ENCODE measurements around the gene TTLL1. TPM values are rescaled to one million over a fixed set of nuclear protein-coding genes. Genes with fewer than 3 reads are reported as not detected.

TTLL1 gene
- total and polyA plus RNA-seq, 9 of the 15 experiments (the other 6 are each of a cell fraction or from before 2014, with no cell fraction given), result 0.06 to 0.85 (median 0.17) TPM

GRCh38 chr22:42994917-42995562, 94.2 kb downstream of the TTLL1 start:
- DNase-seq (ENCODE audit: extremely low read depth in 1 of 4, low spot score in 3 of 4) (no peak), ATAC-seq (no peak), FAIRE-seq (peak; percentile 37)
- Histone ChIP-seq H3K79me2 (ENCODE audit: control insufficient read depth, insufficient read depth, low read length) (peaks cover 58% of the 10 kb centered on the region), H3K4me3 (no peak overlapping the region), H3K27me3 (ENCODE audit: control insufficient read depth in 2 of 2, insufficient read depth in 2 of 2, low read length in 2 of 2) (no peaks in the 10 kb centered on the region), H3K9me3 (replicated peaks; ENCODE audit: control insufficient read depth, insufficient read depth, low read depth, low read length) (no peaks in the 10 kb centered on the region), H3K4me1 (replicated peaks in 1 of 2; ENCODE audit: control insufficient read depth in 2 of 2, insufficient read depth in 2 of 2, low read length in 2 of 2) (peaks cover 6 to 8% of the 10 kb centered on the region in 2 experiments; a peak in 4 of 5 replicates), H3K9me1 (ENCODE audit: control insufficient read depth, insufficient read depth, low read length) (no peaks in the 10 kb centered on the region), H3K27ac (ENCODE audit: extremely low read depth, low read depth, low read length) (no peak overlapping the region), H2AFZ (ENCODE audit: low read depth, low read length) (no peak overlapping the region), H3K36me3 (ENCODE audit: control insufficient read depth, insufficient read depth, low read length) (no peaks in the 10 kb centered on the region; the same call in 2 of the 3 replicates), H3K9ac (ENCODE audit: insufficient read depth in 1 of 2, low read depth in 2 of 2, low read length in 2 of 2) (no peak overlapping the region; a peak in 1 of 4 replicates), H3K4me2 (ENCODE audit: insufficient read depth, low read length) (no peak overlapping the region), H4K20me1 (replicated peaks; ENCODE audit: control insufficient read depth, insufficient read depth, low read length) (peaks cover 8% of the 10 kb centered on the region)
- TF ChIP-seq CEBPB (tag; IDR thresholded peaks at IDR 0.05), result 0 out of 2 replicates have a peak, but pooled peaks have one; percentile 31
- no peak for TF ChIP-seq NFIX (CRISPR knock-in tag; IDR thresholded peaks at IDR 0.05; ENCODE audit: low read depth)
- no peak for TF ChIP-seq ZNF23 (CRISPR knock-in tag; IDR thresholded peaks at IDR 0.05)
- ChIA-PET POLR2A (no interaction called here), CTCF (ENCODE audit: low intra/inter-chr PET ratio) (no interaction called here)
- in situ Hi-C loops (cut with MboI) (no loop called here), intact Hi-C loops (cut with micrococcal nuclease) (no loop called here)
- no TSS peak for BruUV-seq (replicated peaks)
- 68% methylated on average over 8 of the region's 9 CpGs for WGBS (ENCODE audit: insufficient coverage, low coverage, missing lambda C conversion rate)

GRCh38 chr22:42994276-42994916, 94.8 kb downstream of the TTLL1 start:
- peaks cover 3 to 8% of the 10 kb centered on the region in 2 experiments; a peak in 3 of 5 replicates for H3K4me1 ChIP-seq (replicated peaks in 1 of 2; ENCODE audit: control insufficient read depth in 2 of 2, insufficient read depth in 2 of 2, low read length in 2 of 2)
- intact Hi-C loops (cut with micrococcal nuclease), result no loop called here
- POLR2A ChIA-PET, result no interaction called here
- no peak overlapping the region for H3K4me3 ChIP-seq
- no peaks in the 10 kb centered on the region for H3K9me3 ChIP-seq (replicated peaks; ENCODE audit: control insufficient read depth, insufficient read depth, low read depth, low read length)
- ATAC-seq, result no peak
- H3K79me2 ChIP-seq (ENCODE audit: control insufficient read depth, insufficient read depth, low read length), result peaks cover 53% of the 10 kb centered on the region
- no peak for DNase-seq (ENCODE audit: extremely low read depth in 1 of 4, low spot score in 3 of 4)
- no peaks in the 10 kb centered on the region for H3K27me3 ChIP-seq (ENCODE audit: control insufficient read depth in 2 of 2, insufficient read depth in 2 of 2, low read length in 2 of 2)
- no peak overlapping the region for H2AFZ ChIP-seq (ENCODE audit: low read depth, low read length)
- CTCF ChIA-PET (ENCODE audit: low intra/inter-chr PET ratio), result no interaction called here
- WGBS (ENCODE audit: insufficient coverage, low coverage, missing lambda C conversion rate), result 92% methylated on average over 8 of the region's 12 CpGs
- H3K36me3 ChIP-seq (ENCODE audit: control insufficient read depth, insufficient read depth, low read length), result no peaks in the 10 kb centered on the region; the same call in 2 of the 3 replicates
- no peak for FAIRE-seq
- no peak overlapping the region for H3K27ac ChIP-seq (ENCODE audit: extremely low read depth, low read depth, low read length)
- no peak overlapping the region; a peak in 1 of 4 replicates for H3K9ac ChIP-seq (ENCODE audit: insufficient read depth in 1 of 2, low read depth in 2 of 2, low read length in 2 of 2)
- TF ChIP-seq NCOA1 (IDR thresholded peaks at IDR 0.05; ENCODE audit: low read depth) (no peak), BACH1 (tag; IDR thresholded peaks at IDR 0.05) (no peak), ZEB2 (IDR thresholded peaks at IDR 0.05) (no peak), RBM39 (optimal IDR thresholded peaks at IDR 0.05; ENCODE audit: low read depth, low read length) (no peak), ZZZ3 (IDR thresholded peaks at IDR 0.05) (no peak)
- no peak overlapping the region for H3K4me2 ChIP-seq (ENCODE audit: insufficient read depth, low read length)
- H3K9me1 ChIP-seq (ENCODE audit: control insufficient read depth, insufficient read depth, low read length), result no peaks in the 10 kb centered on the region
- no TSS peak for BruUV-seq (replicated peaks)
- in situ Hi-C loops (cut with MboI), result no loop called here
- peaks cover 8% of the 10 kb centered on the region for H4K20me1 ChIP-seq (replicated peaks; ENCODE audit: control insufficient read depth, insufficient read depth, low read length)

Measured in K562 (cell line).